ENCODE data around the gene CABP2.

DNA sequence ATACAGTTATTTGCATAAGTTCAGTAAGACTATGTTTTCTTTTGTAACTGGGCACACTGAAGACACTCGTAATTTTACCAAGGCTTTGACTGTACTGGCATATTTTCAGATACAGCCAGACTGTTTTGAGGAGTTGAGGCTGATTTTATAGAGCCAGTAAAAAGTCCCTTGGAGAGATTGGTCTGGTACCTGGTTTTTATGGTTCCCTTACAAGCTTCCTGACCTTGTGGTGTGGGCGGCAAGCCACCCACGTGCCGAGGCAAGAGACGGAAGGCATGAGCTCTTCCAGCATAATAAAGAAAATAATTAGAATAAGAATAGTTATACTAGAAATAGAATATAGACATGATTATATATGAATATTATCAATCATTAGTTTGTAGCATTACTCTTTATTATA, 49.1 kb upstream of the CABP2 start:
- TF ChIP-seq BACH2 (CRISPR knock-in tag; IDR thresholded peaks at IDR 0.05; ENCODE audit: borderline replicate concordance) (no peak), ZFP3 (CRISPR knock-in tag; IDR thresholded peaks at IDR 0.05) (no peak), ZFP30 (CRISPR knock-in tag; IDR thresholded peaks at IDR 0.05) (no peak), GLIS3 (CRISPR knock-in tag; IDR thresholded peaks at IDR 0.05) (no peak), SNAI2 (CRISPR knock-in tag; IDR thresholded peaks at IDR 0.05) (no peak), RARB (CRISPR knock-in tag; IDR thresholded peaks at IDR 0.05) (no peak), ISL1 (CRISPR knock-in tag; IDR thresholded peaks at IDR 0.05) (no peak), ARNTL (CRISPR knock-in tag; IDR thresholded peaks at IDR 0.05; ENCODE audit: borderline replicate concordance, low read depth) (no peak), OSR1 (CRISPR knock-in tag; IDR thresholded peaks at IDR 0.05) (no peak), ESRRG (CRISPR knock-in tag; IDR thresholded peaks at IDR 0.05) (no peak)
- TF ChIP-seq, protein P1, sequence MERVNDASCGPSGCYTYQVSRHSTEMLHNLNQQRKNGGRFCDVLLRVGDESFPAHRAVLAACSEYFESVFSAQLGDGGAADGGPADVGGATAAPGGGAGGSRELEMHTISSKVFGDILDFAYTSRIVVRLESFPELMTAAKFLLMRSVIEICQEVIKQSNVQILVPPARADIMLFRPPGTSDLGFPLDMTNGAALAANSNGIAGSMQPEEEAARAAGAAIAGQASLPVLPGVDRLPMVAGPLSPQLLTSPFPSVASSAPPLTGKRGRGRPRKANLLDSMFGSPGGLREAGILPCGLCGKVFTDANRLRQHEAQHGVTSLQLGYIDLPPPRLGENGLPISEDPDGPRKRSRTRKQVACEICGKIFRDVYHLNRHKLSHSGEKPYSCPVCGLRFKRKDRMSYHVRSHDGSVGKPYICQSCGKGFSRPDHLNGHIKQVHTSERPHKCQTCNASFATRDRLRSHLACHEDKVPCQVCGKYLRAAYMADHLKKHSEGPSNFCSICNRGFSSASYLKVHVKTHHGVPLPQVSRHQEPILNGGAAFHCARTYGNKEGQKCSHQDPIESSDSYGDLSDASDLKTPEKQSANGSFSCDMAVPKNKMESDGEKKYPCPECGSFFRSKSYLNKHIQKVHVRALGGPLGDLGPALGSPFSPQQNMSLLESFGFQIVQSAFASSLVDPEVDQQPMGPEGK (CRISPR knock-in tag; IDR thresholded peaks at IDR 0.05; ENCODE audit: borderline replicate concordance) = no peak
